Glutamatergic neuron (in vitro differentiated cells): ENCODE results near the gene ADAMTS6. TPM values are rescaled to one million over a fixed set of nuclear protein-coding genes. Genes with fewer than 3 reads are reported as not detected.
"Not testable (repeated sequence)": the region's sequence is repeated elsewhere in the genome, so short reads cannot be mapped to it uniquely, and the experiment has no call there.

ENCODE experiments used
- DNase-seq: peaks from one replicate; pipeline ENCODE4 v3.0.0; 2022
- H3K27ac Mint-ChIP-seq: one replicate; pipeline ENCODE4 v1.8.0; 2020; ENCODE audit warnings: mild to moderate bottlenecking, mixed read lengths, inconsistent platforms; ENCODE audit not compliant: unreplicated experiment
- H3K27me3 Mint-ChIP-seq: one replicate; pipeline ENCODE4 v1.8.0; 2020; ENCODE audit warnings: mild to moderate bottlenecking, moderate library complexity, mixed read lengths, inconsistent platforms; ENCODE audit not compliant: unreplicated experiment
- H3K36me3 Mint-ChIP-seq: one replicate; pipeline ENCODE4 v1.8.0; 2020; ENCODE audit warnings: mild to moderate bottlenecking, mixed read lengths, inconsistent platforms; ENCODE audit not compliant: unreplicated experiment
- H3K4me1 Mint-ChIP-seq: one replicate; pipeline ENCODE4 v1.8.0; 2020; ENCODE audit warnings: mild to moderate bottlenecking, low read depth, mixed read lengths, inconsistent platforms; ENCODE audit not compliant: unreplicated experiment
- H3K4me3 Mint-ChIP-seq: one replicate; pipeline ENCODE4 v1.8.0; 2020; ENCODE audit warnings: mild to moderate bottlenecking, mixed read lengths, inconsistent platforms; ENCODE audit not compliant: unreplicated experiment
- H3K9me3 Mint-ChIP-seq: one replicate; pipeline ENCODE4 v1.8.0; 2020; ENCODE audit warnings: mild to moderate bottlenecking, moderate library complexity, mixed read lengths, inconsistent platforms; ENCODE audit not compliant: unreplicated experiment
- total RNA-seq: library from RNA; stranded (reverse); fragmentation: NEBNext Ultra II Directional; extraction: Animal tissue kit (Norgen Biotek cat#: 25700); gene quantifications from one replicate; pipeline ENCODE4 v1.2.1, GENCODE V29; 2021; ENCODE audit not compliant: unreplicated experiment
- TF ChIP-seq, protein P1 (sequence below): fragments of 200-600 bp; sonication (generic); IDR thresholded peaks from one replicate; pipeline ENCODE4 v1.5.0; 2021; ENCODE audit not compliant: partially characterized antibody, unreplicated experiment

ADAMTS6 gene
- total RNA-seq, 1 donor from 2014 or later = 2.1 TPM

DNA sequence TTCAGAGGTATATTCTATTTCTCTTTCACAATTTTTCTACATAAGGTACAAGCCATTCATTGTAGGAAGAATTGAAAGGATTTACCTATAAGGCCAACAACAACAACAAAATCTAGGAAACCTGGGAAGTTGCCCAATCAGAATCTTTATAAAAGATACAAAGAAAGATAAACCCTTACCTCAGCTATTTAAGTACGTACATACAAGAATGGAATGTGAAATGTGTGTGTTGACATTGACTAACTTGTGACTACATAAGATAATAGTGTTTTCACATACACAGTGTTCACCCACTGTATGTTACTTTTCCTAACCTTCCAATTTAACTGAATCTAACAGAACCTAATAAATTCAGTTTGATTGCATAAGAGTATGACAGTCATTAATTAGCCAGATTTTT, 154.1 kb downstream of the ADAMTS6 start:
- H3K4me1 Mint-ChIP-seq = no peaks in the 10 kb centered on the region
- no peak overlapping the region for H3K27ac Mint-ChIP-seq
- peaks cover 2% of the 10 kb centered on the region for H3K27me3 Mint-ChIP-seq
- no peak overlapping the region for H3K4me3 Mint-ChIP-seq
- no peaks in the 10 kb centered on the region for H3K9me3 Mint-ChIP-seq
- TF ChIP-seq, protein P1, sequence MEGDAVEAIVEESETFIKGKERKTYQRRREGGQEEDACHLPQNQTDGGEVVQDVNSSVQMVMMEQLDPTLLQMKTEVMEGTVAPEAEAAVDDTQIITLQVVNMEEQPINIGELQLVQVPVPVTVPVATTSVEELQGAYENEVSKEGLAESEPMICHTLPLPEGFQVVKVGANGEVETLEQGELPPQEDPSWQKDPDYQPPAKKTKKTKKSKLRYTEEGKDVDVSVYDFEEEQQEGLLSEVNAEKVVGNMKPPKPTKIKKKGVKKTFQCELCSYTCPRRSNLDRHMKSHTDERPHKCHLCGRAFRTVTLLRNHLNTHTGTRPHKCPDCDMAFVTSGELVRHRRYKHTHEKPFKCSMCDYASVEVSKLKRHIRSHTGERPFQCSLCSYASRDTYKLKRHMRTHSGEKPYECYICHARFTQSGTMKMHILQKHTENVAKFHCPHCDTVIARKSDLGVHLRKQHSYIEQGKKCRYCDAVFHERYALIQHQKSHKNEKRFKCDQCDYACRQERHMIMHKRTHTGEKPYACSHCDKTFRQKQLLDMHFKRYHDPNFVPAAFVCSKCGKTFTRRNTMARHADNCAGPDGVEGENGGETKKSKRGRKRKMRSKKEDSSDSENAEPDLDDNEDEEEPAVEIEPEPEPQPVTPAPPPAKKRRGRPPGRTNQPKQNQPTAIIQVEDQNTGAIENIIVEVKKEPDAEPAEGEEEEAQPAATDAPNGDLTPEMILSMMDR = no peak
- no peaks in the 10 kb centered on the region for H3K36me3 Mint-ChIP-seq
- DNase-seq = no peak

DNA sequence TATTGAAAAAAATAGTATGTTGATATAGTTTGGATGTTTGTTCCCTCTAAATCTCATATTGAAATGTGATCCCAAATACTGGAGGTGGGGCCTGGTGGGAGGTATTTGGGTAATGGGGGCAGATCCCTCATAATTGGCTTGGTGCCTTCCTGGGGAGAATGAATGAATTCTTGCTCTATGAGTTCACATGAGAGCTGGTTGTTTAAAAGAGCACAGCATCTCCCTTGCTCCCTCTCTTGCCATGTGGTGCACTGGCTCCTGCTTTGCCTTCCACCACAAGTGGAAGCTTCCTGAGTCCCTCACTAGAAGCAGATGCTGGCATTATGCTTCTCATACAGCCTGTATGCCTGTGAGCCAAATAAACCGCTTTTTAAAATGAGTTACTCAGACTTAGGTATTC, 154.8 kb downstream of the ADAMTS6 start:
- no peaks in the 10 kb centered on the region for H3K9me3 Mint-ChIP-seq
- DNase-seq = no peak
- peaks cover 2% of the 10 kb centered on the region for H3K27me3 Mint-ChIP-seq
- H3K27ac Mint-ChIP-seq = no peak overlapping the region
- no peaks in the 10 kb centered on the region for H3K36me3 Mint-ChIP-seq
- TF ChIP-seq, protein P1 = no peak
- no peak overlapping the region for H3K4me3 Mint-ChIP-seq
- no peaks in the 10 kb centered on the region for H3K4me1 Mint-ChIP-seq

DNA sequence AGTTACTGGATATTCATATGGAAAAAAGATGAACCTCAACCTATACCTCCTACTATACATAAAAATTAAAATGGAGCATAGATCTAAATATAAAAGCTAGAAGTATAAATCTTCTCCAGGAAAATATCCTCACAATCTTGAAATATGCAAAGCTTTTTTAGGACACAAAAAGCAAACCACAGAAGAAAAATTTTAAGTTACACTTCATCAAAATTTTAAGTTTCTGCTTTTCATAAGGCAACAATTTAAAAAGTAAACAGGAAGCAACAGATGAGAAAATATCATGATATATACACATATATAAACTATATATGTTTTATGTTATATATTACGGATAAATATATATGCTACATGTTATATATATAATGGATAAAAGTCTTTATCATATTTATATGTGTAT, 157.5 kb downstream of the ADAMTS6 start:
- Mint-ChIP-seq H3K27ac (no peak overlapping the region), H3K4me1 (no peaks in the 10 kb centered on the region), H3K4me3 (no peak overlapping the region), H3K27me3 (peaks cover 2% of the 10 kb centered on the region), H3K9me3 (no peaks in the 10 kb centered on the region), H3K36me3 (no peaks in the 10 kb centered on the region)
- no peak for DNase-seq
- TF ChIP-seq, protein P1 = no peak

DNA sequence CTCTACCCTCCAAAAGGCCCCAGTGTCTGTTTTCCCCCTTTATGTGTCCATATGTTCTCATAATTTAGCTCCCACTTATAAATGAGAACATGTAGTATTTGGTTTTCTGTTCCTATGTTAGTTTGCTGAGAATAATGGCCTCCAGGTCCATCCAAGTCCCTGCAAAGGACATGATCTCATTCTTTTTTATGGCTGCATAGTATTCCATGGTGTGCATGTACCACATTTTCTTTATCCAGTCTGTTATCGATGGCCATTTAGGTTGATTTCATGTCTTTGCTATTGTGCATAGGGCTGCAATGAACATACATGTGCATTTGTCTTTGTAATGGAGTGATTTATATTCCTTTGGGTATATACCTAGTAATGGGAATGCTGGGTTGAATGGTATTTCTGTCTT, 161.0 kb downstream of the ADAMTS6 start:
- H3K27ac Mint-ChIP-seq, DNase-seq, H3K4me3 Mint-ChIP-seq, H3K27me3 Mint-ChIP-seq, H3K4me1 Mint-ChIP-seq, H3K36me3 Mint-ChIP-seq, H3K9me3 Mint-ChIP-seq: not testable (repeated sequence)

DNA sequence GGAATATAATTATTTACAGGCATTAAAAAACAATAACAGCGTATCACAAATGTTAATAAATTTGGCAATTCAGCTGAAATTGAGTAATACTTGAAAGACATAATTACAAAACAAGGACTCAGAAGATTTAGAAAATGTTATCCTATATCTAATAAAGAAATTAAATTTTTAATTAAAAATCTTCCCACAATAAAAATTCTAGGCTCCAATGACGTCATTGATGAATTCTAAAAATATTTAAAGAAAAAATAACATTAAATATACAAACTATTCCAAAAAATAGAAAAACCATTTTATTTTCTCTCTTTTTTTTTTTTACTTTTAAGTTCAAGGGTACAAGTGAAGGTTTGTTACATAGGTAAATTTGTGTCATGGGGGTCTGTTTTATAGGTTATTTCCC, 161.5 kb downstream of the ADAMTS6 start:
- Mint-ChIP-seq H3K4me1 (no peaks in the 10 kb centered on the region), H3K36me3 (no peaks in the 10 kb centered on the region), H3K27ac (no peak overlapping the region), H3K27me3 (peaks cover 2% of the 10 kb centered on the region), H3K9me3 (no peaks in the 10 kb centered on the region), H3K4me3 (no peak overlapping the region)
- no peak for DNase-seq
- TF ChIP-seq, protein P1 = no peak

DNA sequence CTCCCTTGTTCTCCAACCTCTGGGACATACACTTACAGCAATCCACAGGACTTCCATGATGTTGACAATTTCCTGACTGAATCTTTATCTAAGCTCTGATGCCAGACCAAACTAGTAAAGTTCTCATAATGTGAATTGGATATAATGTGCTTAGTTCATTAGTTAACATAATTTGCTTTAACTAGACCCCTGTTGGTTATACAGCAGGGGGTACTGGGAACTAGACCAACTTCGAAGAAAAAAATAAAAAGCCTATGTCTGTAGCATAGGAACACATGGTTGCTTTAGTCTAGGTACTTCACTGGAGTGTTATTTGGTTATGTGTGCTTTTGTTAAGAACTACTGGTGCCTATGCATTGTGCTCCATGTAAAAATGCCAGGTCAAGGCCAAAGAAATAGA, 173.8 kb downstream of the ADAMTS6 start:
- no peak overlapping the region for H3K27ac Mint-ChIP-seq
- no peak for DNase-seq

More for the DNA sequence above, 173.8 kb downstream of the ADAMTS6 start:
- no peak overlapping the region for H3K4me3 Mint-ChIP-seq
- no peaks in the 10 kb centered on the region for H3K36me3 Mint-ChIP-seq
- no peaks in the 10 kb centered on the region for H3K4me1 Mint-ChIP-seq
- TF ChIP-seq, protein P1 = no peak
- no peaks in the 10 kb centered on the region for H3K27me3 Mint-ChIP-seq
- no peaks in the 10 kb centered on the region for H3K9me3 Mint-ChIP-seq
